Measurements from ENCODE around the gene GPR15LG.

GRCh38 chr10:84214046-84214572 lies 40.5 kb downstream of the GPR15LG start:
- TF ChIP-seq CTCF (conservative IDR thresholded peaks at IDR 0.05; ENCODE audit: low read length): no peak
- TF ChIP-seq EZH2phosphoT487 (IDR thresholded peaks at IDR 0.05; ENCODE audit: borderline replicate concordance, low read depth, low read length): no peak
